GM12891 (cell line): Measurements from ENCODE around the gene CBFA2T3.

Source experiments
- DNase-seq: peaks from one replicate; pipeline ENCODE4 v3.0.0; 2011; ENCODE audit warnings: low spot score; ENCODE audit not compliant: insufficient read length
- FAIRE-seq: peaks from 2 replicates; lab custom pipeline; 2011; peaks lifted over from hg19 to GRCh38; lab: Jason Lieb, UNC
- PAX5 ChIP-seq: IDR thresholded peaks from 2 replicates; pipeline ENCODE4 v1.6.1; 2011; ENCODE audit warnings: low read length, moderate library complexity, mild to moderate bottlenecking; ENCODE audit not compliant: insufficient read depth, severe bottlenecking
- POLR2A ChIP-seq: IDR thresholded peaks from 2 replicates; pipeline ENCODE4 v1.6.1; 2011; ENCODE audit warnings: low read depth, low read length, control low read depth
- POLR2AphosphoS5 ChIP-seq: IDR thresholded peaks from 2 replicates; pipeline ENCODE4 v1.6.1; 2011; ENCODE audit warnings: low read depth, low read length, control low read depth
- POU2F2 ChIP-seq: IDR thresholded peaks from 2 replicates; pipeline ENCODE4 v1.6.1; 2011; ENCODE audit warnings: low read depth, mild to moderate bottlenecking, control low read depth, low read length, moderate library complexity
- SPI1 ChIP-seq: IDR thresholded peaks from 2 replicates; pipeline ENCODE4 v1.6.1; 2011; ENCODE audit warnings: low read depth, low read length, control low read depth
- TAF1 ChIP-seq: IDR thresholded peaks from 2 replicates; pipeline ENCODE4 v1.6.1; 2011; ENCODE audit warnings: low read depth, low read length, control low read depth

The CBFA2T3 gene

DNA sequence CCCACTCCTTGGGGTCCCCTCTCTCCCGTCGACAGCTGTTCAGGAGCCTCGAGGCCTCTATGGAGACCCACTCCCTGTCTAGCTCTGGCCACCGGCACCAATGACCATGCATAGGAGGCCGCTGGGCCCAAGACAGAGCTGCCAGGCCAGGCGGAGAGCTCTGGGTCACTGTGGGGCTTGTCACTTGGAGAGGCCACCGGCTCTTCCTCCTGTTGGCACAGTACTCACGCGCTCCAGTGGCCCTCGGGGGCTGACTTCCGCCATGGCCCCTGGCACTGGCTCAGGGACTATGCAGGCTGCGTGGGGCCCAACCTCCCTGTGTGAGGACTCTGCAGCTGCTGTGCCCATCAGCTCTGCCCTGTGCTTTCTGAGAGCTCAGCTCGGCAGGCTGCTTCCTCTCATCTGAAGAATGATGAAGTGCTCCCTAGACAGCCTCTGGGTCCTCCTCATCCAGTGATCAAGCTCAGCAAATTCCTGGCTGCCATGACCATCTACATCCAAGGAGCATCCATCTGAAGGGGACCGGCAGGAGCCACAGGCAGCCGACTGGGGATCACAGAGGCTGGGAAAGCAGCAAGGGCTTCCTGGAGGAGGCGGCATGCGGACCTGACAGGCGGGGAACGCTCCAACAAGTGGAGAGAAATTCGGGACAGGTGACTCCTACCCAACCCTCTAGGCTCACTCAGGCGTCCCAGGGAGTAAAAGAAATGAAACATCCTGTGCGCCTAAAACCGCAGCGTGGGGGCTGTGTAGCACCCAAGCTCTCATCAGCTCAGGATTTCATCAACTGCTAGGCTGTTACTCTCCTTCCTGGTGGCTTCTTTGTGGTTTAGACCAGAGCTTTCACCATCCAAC lies 137.0 kb downstream of the CBFA2T3 start:
- TF ChIP-seq TAF1 (no peak), PAX5 (no peak), SPI1 (no peak), POLR2AphosphoS5 (no peak), POU2F2 (no peak), POLR2A (no peak)
- DNase-seq (no peak), FAIRE-seq (no peak)

DNA sequence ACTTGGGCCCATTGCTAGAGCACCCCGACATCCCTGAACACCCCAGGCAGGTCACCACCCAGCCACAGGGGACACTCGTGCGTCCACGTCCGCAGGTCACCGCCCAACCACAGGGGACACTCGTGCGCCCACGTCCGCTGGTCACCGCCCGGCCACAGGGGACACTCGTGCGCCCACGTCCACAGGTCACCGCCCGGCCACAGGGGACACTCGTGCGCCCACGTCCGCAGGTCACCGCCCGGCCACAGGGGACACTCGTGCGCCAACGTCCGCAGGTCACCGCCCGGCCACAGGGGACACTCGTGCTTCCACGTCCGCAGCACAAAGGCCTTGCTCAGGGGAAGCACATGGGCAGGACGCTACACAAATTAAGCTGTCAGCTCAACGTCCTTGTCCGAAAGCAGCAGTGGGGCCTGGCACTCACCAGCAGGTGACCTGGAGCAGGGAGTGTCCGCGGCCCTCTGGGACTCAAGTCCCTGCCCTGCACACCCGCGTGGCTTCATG lies 137.9 kb downstream of the CBFA2T3 start:
- DNase-seq (no peak), FAIRE-seq (no peak)

DNA sequence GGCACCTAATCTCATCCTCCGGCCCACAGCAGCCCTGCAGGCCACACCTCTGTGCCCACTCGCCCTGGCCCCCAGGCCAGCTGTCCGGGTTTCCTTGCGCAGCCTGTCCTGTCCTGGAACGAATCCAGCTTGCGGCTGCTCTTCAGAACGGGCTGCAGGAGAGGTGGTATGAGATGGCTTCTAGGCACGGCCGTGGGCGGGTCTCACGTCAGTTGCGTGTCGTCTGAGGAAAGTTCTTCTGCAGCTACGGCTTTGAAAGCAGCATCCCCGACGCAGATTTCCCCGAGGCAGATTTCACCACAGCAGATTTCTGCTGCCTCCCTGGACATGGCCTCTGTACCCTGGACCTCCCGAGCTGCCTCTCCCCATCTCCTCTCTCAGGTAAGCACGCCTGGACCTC lies 138.4 kb downstream of the CBFA2T3 start:
- DNase-seq: no peak
- TF ChIP-seq POU2F2 (no peak), POLR2AphosphoS5 (no peak), TAF1 (no peak), PAX5 (no peak), POLR2A (no peak)
- FAIRE-seq: no peak

More for the DNA sequence above, 137.9 kb downstream of the CBFA2T3 start:
- TF ChIP-seq POLR2A (no peak), SPI1 (no peak)

DNA sequence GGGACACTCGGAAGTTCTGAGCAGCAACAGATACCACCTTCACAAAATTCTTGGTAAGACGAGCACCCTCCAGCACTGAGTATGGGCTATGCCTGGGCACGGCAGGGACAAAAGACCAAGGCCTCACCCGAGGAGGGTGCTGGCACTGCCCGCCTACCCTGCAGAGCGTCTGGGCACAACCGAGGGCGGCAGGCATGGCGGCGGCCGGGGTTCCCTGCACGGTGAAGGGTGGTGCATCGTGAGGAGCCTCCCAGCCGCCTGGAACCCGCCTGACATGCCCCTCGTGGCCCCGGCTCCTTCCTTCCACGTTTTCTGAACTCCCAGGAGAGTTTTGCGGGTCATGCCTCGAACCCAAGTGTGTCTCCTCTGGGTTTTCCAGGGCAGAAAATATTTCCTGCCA lies 139.2 kb downstream of the CBFA2T3 start:
- FAIRE-seq (no peak), DNase-seq (no peak)
- no peak for TF ChIP-seq SPI1
- TF ChIP-seq PAX5: no peak
- no peak for TF ChIP-seq POLR2AphosphoS5

DNA sequence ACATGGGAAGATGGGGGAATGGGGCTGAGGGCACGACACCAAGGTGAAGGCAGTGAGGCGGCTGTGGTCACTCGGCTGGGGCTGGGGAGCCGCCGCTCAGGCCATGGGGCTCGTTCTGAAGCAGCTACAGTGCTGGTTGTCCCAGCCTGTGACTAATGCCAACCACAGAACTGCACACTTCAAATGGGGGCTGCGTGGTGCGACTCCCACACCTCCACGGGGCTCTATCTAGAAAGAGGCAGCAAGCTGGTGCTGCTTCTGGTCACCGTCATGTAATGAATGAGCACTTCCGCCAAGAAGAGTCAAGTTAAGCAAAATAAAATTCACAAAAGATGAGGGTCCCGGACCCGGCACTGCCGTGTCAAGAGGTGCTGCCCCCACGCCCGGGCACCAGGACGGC lies 140.2 kb downstream of the CBFA2T3 start:
- DNase-seq (no peak), FAIRE-seq (no peak)
- no peak for TF ChIP-seq SPI1
- no peak for TF ChIP-seq POLR2A
- no peak for TF ChIP-seq POU2F2
- no peak for TF ChIP-seq POLR2AphosphoS5
- TF ChIP-seq PAX5: no peak
- TF ChIP-seq TAF1: no peak

DNA sequence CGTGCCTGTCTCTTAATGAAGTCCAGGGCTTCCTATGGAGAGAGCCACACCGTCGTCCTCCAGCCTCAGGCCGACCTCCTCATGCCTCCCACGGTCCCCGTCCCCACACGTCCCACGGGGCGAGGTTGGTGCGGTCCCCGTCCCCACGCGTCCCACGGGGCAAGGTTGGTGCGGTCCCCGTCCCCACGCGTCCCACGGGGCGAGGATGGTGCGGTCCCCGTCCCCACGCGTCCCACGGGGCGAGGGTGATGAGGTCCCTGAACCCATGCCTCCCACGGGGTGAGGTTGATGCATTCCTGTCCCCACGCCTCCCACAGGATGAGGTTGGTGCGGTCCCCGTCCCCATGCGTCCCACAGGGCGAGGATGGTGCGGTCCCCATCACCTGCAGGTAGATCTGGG lies 141.2 kb downstream of the CBFA2T3 start:
- FAIRE-seq: no peak
- DNase-seq: no peak
- TF ChIP-seq POU2F2 (no peak), SPI1 (no peak), POLR2A (no peak), PAX5 (no peak), TAF1 (no peak), POLR2AphosphoS5 (no peak)

DNA sequence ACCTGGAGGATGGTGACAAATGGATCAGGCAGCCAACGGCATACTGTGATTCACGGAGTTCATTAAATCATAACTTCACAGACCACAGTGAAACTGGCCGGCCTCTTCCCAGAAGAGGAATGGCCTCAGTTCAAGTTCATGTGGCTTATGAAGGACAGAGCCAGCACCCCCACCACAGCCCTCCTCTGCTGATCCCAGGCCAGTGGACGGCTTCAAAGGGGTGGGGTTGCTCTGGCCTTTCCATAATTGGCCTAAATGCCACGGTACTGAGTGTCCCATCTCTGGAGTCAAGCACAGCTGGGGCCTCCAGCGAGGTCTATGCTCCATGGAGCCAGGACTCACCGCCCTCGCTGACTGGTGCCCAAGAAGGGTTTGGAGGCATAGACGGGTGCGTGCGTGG lies 141.6 kb downstream of the CBFA2T3 start:
- FAIRE-seq (no peak), DNase-seq (no peak)
- TF ChIP-seq TAF1 (no peak), POLR2AphosphoS5 (no peak), PAX5 (no peak), POU2F2 (no peak), SPI1 (no peak), POLR2A (no peak)

DNA sequence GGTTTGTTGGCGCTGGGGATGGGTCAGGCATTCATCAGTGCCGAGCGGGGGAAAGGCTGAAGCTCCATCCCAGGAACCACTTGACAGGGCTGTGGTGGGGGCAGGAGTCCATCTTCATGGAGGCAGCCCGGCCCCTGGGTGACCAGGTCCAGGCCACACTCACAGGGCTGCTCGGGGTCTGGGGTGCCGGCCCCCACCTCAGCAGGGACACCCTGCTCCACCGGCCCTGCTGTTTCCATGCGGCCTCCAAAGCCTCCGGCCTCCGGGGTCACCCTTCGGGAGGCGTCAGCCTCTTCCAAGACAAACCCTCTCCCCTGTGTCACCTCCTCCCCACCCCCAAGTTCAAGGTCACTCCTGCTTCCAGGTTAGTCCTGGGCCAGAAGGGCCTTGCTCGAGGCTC lies 142.3 kb downstream of the CBFA2T3 start:
- FAIRE-seq: no peak
- TF ChIP-seq POLR2AphosphoS5 (no peak), POLR2A (no peak), PAX5 (no peak), POU2F2 (no peak), TAF1 (no peak), SPI1 (no peak)
- DNase-seq: no peak

DNA sequence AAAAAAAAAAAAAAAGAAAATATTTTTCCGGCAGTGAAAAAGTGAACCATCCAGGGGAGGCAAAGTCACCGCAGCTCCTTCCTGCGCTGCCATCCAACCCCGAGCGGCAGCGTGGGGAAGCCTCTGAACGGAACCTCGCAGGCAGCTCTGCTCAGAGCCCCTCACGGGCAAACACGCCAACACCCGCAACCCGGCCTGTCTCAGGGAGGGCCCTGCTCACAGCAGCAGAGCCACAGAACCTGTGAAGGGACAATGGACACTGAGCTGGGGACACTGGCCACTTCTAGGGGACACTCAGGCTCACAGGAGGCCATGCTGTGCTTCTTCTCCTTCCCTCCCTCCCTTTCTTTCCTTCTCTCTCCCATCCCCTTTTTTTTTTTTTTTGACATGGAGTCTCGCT lies 143.9 kb downstream of the CBFA2T3 start:
- TF ChIP-seq SPI1 (no peak), PAX5 (no peak), POLR2A (no peak), POU2F2 (no peak), TAF1 (no peak), POLR2AphosphoS5 (no peak)
- DNase-seq (no peak), FAIRE-seq (no peak)

DNA sequence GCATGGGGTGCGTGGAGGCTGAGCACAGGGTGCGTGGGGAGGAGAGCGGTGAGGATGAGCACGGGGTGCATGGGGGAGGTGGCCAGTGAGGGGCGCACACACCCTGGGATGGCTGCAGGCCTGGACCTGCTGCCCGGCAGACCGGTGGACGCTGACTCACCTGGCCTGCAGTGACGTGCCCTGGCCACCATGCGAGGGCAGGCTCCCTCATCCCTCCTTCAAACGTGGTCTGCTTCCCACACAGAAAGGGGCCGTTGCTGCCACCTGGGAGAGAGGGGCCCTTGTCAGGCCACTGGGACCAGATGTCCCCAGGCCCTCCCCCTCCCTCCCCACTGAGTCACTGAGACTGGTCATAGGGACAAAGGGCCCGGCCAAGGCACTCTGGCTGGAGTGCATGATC lies 145.2 kb downstream of the CBFA2T3 start:
- TF ChIP-seq PAX5: no peak
- TF ChIP-seq TAF1: no peak
- no peak for TF ChIP-seq POLR2A
- TF ChIP-seq POU2F2: no peak
- TF ChIP-seq POLR2AphosphoS5: no peak
- TF ChIP-seq SPI1: no peak
- FAIRE-seq (no peak), DNase-seq (no peak)

DNA sequence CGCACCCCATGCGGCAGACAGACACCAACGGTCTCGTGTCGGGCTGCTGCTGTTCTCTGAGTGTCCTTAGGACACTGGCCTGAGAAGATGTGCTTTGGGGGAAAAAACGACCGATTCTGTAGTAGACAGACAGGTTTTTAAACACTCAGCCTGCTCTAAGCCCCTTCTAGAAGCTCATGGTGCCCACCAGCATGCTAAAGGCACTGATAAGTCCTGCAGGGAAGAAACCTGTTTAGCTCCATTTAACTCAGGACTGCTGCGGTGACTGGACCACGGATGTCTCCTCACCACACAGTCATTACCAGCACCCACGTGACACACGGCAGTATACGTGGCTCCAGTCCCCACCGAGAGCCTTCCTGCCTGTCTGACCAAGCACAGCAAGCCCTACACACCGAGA lies 146.2 kb downstream of the CBFA2T3 start:
- DNase-seq (no peak), FAIRE-seq (no peak)
- no peak for TF ChIP-seq POLR2A
- TF ChIP-seq TAF1: no peak
- no peak for TF ChIP-seq POU2F2
- TF ChIP-seq SPI1: no peak
- no peak for TF ChIP-seq POLR2AphosphoS5

DNA sequence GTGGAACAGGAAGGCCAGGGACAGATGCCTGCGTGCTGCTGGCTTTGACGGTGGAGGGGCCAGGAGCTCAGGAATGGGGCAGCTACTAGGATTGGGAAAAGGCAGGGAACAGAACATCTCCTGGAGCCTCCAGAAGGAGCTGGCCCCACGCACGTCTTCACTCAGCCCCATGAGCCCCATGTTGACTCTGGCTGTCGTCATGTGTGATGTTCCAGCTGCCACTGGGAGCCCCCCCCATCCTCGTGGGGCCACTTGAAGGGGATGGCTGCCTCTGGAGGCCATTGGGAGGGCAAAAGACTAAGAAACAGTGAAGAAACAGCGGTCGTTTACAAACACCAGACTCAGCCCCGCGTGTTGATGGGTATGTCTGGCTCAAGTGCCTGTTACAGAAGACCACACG lies 146.7 kb downstream of the CBFA2T3 start:
- FAIRE-seq (no peak), DNase-seq (no peak)
- no peak for TF ChIP-seq PAX5
- TF ChIP-seq SPI1: no peak
- TF ChIP-seq POLR2AphosphoS5: no peak
- no peak for TF ChIP-seq POLR2A
- no peak for TF ChIP-seq TAF1
- TF ChIP-seq POU2F2: no peak
